GM21367 (cell line): ENCODE data around the gene TRPC6.
A peak's percentile ranks its signal among the peaks of the same experiment; 100 is the strongest.

Source experiments
- ATAC-seq: cut with Tn5 transposase; IDR thresholded peaks from one replicate; pipeline ENCODE4 v1.9.1; 2021; ENCODE audit not compliant: unreplicated experiment

TRPC6 gene

GRCh38 chr11:101583251-101584128 is at the start of gene TRPC6:
TRPC6 (minus strand) TSS chr11:101584007; CDS start chr11:101583503, 504 bp downstream.
- no peak for ATAC-seq

GRCh38 chr11:101620026-101620425 is 36.2 kb upstream of the TRPC6 start:
- ATAC-seq = no peak

GRCh38 chr11:101618709-101619108 is 34.9 kb upstream of the TRPC6 start:
- ATAC-seq = no peak

GRCh38 chr11:101617735-101618332 is 34.0 kb upstream of the TRPC6 start:
- ATAC-seq = no peak

- ATAC-seq = no peak
Measured at GRCh38 chr11:101612481-101612880, 28.7 kb upstream of the TRPC6 start.

GRCh38 chr11:101600924-101601323 is 17.1 kb upstream of the TRPC6 start:
- ATAC-seq = no peak

- ATAC-seq = no peak
Measured at GRCh38 chr11:101586965-101587364, 3.2 kb upstream of the TRPC6 start.

- ATAC-seq = no peak
Measured at GRCh38 chr11:101584655-101585054, 848 bp upstream of the TRPC6 start.

- no peak for ATAC-seq
Measured at GRCh38 chr11:101584129-101584515, 315 bp upstream of the TRPC6 start.

GRCh38 chr11:101582989-101583250 is 887 bp downstream of the TRPC6 start:
- ATAC-seq = no peak

GRCh38 chr11:101582236-101582988 is 1.4 kb downstream of the TRPC6 start:
- ATAC-seq = no peak

- no peak for ATAC-seq
Measured at GRCh38 chr11:101577461-101577860, 6.3 kb downstream of the TRPC6 start.

GRCh38 chr11:101576456-101576855 is 7.4 kb downstream of the TRPC6 start:
- ATAC-seq = no peak

- no peak for ATAC-seq
Measured at GRCh38 chr11:101574886-101575285, 8.9 kb downstream of the TRPC6 start.

GRCh38 chr11:101567071-101567470 is 16.7 kb downstream of the TRPC6 start:
- no peak for ATAC-seq

GRCh38 chr11:101566626-101567025 is 17.2 kb downstream of the TRPC6 start:
- ATAC-seq = no peak

GRCh38 chr11:101563166-101563565 is 20.6 kb downstream of the TRPC6 start:
- no peak for ATAC-seq

- no peak for ATAC-seq
Measured at GRCh38 chr11:101555366-101555765, 28.4 kb downstream of the TRPC6 start.

- peak; percentile 100 for ATAC-seq
Measured at GRCh38 chr11:101553891-101554292, 29.9 kb downstream of the TRPC6 start.

GRCh38 chr11:101552888-101553287 is 30.9 kb downstream of the TRPC6 start:
- no peak for ATAC-seq

- no peak for ATAC-seq
Measured at GRCh38 chr11:101528541-101528940, 55.3 kb downstream of the TRPC6 start.
